Fibroblast of mammary gland (primary cell): Measurements from ENCODE around the gene ABR.
"Not testable (repeated sequence)": the region's sequence is repeated elsewhere in the genome, so short reads cannot be mapped to it uniquely, and the experiment has no call there.

ENCODE experiments used
- DNase-seq: peaks from one replicate; pipeline ENCODE4 v3.0.0-alpha.2; 2010; ENCODE audit warnings: low read depth
- H3K4me3 ChIP-seq: 2 replicates; pipeline ENCODE4 v1.5.1; 2011; ENCODE audit warnings: low read depth, mild to moderate bottlenecking, low read length, moderate library complexity; ENCODE audit not compliant: control insufficient read depth
- TF ChIP-seq, protein P1 (sequence below): conservative IDR thresholded peaks from 2 replicates; pipeline ENCODE4 v1.5.1; 2011; ENCODE audit warnings: low read depth, low read length, inconsistent platforms; ENCODE audit not compliant: control insufficient read depth, insufficient read depth

Gene ABR

DNA sequence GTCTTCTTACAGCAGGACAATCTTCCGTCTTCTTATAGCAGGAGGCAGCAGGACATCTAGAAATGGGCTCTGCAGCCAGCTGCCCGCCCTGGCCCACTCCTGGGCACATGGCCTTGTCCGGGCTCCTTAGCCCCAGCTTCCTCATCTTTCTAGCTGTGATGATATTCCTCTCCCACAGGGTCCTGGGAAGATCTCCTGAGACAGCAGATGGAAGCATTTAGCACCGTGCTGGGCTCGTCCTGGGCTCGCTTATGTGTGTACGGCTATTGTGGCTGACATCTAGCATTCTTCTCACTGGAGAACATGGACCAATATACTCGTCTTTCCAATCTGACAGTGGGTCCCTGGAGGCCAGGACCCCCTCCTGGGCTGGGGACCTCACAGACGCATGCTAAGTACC is 134.3 kb downstream of the ABR start:
- no peak overlapping the region for H3K4me3 ChIP-seq
- DNase-seq, result no peak
- TF ChIP-seq, protein P1, sequence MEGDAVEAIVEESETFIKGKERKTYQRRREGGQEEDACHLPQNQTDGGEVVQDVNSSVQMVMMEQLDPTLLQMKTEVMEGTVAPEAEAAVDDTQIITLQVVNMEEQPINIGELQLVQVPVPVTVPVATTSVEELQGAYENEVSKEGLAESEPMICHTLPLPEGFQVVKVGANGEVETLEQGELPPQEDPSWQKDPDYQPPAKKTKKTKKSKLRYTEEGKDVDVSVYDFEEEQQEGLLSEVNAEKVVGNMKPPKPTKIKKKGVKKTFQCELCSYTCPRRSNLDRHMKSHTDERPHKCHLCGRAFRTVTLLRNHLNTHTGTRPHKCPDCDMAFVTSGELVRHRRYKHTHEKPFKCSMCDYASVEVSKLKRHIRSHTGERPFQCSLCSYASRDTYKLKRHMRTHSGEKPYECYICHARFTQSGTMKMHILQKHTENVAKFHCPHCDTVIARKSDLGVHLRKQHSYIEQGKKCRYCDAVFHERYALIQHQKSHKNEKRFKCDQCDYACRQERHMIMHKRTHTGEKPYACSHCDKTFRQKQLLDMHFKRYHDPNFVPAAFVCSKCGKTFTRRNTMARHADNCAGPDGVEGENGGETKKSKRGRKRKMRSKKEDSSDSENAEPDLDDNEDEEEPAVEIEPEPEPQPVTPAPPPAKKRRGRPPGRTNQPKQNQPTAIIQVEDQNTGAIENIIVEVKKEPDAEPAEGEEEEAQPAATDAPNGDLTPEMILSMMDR, result no peak

DNA sequence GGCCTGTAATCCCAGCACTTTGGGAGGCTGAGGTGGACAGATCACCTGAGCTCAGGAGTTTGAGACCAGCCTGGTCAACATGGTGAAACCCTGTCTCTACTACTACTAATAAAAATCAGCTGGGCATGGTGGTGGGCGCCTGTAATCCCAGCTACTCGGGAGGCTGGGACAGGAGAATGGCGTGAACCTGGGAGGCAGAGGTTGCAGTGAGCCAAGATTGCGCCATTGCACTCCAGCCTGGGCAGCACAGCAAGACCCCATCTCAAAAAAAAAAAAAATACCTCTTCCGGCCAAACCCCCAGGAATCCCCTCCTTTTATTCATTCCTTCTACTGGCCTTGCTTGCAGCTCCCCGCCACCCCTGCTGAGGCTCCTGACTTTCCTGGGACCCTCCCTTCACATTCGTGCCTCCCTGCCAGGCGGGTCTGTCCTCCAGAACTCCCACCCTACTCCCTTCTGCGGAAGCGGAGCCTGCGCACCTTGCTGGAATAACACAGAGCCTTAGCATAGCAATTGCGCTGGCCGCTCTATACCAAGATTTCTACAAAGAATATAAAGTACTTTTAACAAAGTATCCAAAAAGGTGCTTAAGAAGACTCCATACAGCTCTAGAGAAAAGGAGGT is 135.3 kb downstream of the ABR start:
- not testable (repeated sequence) for H3K4me3 ChIP-seq, DNase-seq

DNA sequence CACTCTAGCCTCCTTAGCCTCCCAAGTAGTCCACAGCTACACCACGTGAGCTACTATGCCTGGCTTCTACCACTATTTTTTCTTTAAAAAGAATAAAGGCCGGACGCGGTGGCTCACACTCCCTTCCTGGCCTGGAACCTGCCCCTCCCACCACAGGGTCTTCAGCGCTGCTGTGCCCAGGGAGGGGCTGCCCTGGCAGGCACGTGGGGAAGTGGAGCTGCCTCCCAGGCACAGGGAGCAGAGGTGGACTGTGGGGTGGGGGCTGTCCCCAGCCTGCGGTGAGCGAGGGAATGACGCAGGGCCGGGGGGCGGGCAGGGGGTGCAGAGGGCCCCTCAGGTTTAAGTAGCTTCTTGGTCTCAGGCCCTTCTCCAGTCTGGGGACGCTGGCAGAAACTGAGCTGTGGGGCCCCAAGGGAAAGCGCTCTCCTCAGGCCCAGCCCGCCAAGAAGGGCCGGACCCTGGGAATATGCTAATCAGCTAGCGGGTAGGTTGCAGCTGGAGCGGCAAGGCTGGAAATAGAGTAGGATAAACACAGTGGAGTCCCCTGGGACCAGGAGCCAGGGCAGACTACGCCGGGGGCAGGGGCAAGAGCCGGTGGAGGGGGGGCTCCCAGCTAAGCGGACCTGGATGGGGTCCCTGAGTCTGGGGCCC is 136.1 kb downstream of the ABR start:
- no peak overlapping the region for H3K4me3 ChIP-seq
- DNase-seq, result peak; percentile 18
- TF ChIP-seq, protein P1, result no peak

DNA sequence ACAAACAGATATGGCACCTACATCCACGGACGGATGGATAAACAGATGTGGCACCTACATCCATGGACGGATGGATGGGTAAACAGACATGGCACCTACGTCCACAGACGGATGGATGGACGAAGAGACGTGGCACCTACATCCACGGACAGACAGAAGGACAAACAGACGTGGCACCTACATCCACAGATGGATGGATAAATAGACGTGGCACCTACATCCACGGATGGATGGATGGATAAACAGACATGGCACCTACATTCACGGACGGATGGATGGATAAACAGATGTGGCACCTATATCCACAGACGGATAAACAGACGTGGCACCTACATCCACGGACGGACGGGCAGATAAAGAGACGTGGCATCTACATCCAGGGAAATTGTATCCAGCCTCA is 137.3 kb downstream of the ABR start:
- TF ChIP-seq, protein P1, result no peak
- H3K4me3 ChIP-seq, result no peak overlapping the region
- no peak for DNase-seq

DNA sequence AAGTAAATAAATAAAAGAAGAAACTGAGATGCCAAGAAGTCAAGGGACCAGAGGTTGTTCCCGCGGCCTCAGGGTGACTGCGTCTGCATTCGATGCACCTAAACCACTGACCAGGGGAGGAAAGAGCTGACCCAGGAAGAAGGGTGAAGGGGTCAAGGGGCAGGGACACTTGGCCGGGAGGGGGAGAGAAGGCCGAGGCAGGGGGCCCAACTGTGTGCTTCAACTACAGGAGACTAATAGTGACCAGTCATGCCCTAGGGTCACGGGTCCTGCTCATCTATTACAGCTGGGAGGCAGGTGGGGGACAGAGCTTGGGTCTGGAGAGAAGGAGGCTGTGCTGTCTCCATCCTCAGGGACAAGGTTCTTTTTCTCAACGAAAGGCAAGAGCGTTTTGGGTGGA is 138.0 kb downstream of the ABR start:
- no peak for DNase-seq
- TF ChIP-seq, protein P1, result no peak
- H3K4me3 ChIP-seq, result no peak overlapping the region

DNA sequence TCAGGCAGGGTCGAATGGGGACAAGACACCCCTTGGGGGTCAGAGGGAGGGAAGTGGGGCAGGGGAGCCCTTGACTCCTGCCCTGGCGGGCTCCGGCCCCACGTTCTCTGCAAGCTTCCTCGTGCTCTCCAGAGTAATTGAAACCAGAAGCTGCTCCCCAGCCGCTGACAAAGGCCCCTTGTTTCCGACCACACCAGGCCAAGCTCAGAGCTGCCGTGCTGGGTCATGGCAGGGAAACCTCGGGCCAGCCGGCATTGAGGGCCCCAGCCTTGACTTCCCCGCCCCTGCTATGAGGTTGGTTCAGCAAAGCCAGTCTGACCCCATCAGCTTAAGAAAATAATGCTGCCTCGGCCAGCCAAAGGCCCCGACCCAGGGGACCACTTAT is 139.6 kb downstream of the ABR start:
- no peak overlapping the region for H3K4me3 ChIP-seq
- peak; percentile 50 for DNase-seq
- TF ChIP-seq, protein P1, result no peak

DNA sequence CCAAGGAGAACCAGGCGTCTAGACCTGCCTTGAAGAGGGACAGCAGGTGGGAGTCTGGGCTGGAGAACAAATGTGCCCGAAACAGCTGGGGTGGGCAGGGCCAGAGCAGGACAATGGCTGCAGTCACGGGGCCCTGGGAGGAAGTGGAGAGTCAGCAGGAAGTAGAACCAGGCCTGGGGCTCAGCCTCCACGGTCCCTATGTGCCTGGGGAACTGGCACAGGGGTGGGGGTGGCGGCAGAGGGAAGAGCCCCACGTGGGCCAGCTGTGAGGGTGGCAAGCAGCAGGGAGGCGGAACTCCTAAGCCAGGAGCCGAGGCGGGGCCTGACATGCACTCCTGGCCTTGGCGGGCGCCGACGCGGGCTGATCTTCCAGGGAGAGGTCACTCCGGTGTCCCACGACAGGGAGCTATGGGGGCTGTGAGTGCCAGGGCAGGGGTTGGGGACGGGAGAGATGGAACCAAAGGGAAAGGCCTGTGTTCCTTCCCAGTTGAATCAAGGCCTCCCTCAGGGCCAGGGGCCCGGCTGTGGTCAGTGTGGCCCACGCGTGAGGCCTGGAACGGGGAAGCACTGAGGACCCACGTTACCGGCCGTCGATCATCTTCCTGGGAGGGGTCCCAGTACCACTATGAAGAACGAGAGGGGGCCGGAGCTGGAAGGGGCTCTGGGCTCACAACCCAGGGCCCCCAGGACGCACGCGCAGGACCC is 140.1 kb downstream of the ABR start:
- TF ChIP-seq, protein P1, result no peak
- peak; percentile 14 for DNase-seq
- no peak overlapping the region for H3K4me3 ChIP-seq
